ENCODE results near the gene CSAD.
"Not testable (repeated sequence)": the region's sequence is repeated elsewhere in the genome, so short reads cannot be mapped to it uniquely, and the experiment has no call there.

Gene CSAD

DNA sequence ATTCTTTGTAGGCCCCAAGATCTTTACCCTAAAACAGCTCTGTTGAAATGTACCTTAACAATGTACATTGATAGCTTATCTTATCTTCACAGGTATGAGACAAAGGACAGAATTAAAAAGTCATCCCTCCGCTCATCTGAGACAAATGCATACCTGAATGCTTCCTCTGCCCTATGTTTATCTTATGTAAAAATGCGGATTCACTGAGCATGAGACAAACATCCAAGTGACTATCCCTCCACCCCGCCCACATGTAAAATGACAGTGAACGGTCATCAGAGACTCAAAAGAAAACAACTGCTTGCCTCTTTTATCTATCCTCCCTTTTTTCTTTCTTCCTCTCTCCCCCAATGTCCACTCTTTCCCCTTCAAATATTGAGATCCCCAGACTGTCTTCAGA, 37.4 kb downstream of the CSAD start:
- DNase-seq, result no peak

DNA sequence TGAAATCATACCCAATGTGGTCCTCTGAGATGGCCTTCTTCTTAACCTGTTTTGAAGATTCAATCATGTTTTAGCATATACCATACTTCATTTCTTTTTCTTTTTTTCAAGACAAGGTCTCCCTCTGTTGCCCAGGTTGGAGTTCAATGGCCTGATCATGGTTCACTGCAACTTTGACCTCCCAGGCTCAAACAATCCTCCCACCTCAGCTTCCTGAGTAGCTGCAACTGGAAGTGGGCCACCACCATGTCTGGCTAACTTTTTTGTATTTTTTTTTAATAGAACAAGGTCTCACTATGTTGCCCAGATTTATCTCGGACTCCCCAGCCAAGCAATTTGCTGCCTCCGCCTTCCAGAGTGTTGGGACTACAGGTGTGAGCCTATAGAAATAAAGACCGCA, 47.0 kb downstream of the CSAD start:
- no peak for DNase-seq

DNA sequence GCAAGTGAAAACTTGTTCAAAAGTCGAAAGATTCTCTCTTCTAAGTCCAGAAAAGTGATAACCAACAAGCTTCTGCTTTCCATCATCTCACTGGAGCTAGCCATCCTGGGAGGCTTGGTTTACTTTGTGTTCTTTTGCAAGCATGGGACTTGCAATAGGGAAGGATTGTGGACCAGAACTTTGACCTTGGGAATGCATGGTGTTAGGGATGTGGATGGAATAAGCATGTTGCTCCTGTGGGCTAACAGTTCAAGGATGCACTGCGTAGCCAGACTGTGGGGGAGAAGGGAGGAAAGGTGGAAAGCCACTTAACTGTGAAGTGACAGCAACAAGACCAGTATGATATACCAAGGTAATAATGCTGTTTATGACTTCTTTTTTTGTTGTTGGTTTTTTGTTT, 48.9 kb downstream of the CSAD start:
- no peak for DNase-seq

DNA sequence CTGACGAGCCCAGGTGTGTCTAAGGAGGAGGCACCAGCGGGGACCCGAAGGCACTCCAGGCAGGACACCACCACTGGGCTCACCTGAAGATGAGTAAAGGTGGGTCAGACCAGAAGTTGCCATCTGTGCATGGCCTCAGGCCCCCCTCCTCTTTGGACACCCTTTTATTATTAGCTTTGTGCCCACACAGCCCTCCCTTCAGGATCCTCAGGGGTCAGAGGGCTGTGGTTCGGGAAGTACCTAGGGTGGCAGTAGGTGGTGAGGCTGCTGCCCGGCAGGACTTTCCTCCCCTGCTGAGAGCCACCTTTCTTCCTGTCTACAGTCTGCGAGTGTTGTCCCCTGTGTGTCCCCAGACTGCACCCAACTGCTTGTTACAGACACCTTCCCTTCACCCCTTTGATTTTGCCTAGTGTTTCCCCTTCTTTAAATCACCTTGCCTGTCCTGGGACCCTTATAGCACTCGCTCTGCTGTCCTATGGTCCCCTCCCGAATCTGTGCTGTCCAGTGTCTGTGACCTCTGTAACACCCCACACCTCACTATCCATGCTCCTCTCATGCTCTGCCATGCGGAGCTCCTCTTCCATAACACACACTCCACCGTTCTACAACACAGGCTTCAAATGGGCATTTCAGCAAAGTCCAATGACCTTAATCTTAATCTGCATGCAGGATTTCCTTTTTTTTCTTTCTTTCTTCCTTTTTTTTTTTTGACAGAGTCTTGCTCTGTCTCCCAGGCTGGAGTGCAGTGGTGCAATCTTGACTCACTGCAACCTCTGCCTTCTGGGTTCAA, 51.8 kb downstream of the CSAD start:
- no peak for DNase-seq

DNA sequence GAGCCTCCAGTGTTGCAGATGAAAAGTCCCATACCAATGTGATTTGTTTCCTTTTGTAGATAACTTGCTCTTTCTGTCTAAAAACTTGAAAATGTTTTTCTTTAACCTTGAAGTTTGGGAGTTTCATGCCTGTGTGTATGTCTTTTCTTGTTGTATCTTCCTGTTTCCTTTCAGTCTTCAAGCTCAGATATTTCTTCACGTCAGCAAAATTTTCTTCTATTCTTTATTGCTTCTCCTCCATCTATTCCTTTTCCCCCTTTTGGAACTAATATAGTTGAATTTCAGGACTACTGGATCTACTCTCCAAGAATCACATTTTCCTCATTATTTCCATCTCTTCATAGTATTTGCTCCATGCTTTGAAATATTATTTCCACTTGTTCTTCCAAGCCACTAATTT, 53.6 kb downstream of the CSAD start:
- no peak for DNase-seq

DNA sequence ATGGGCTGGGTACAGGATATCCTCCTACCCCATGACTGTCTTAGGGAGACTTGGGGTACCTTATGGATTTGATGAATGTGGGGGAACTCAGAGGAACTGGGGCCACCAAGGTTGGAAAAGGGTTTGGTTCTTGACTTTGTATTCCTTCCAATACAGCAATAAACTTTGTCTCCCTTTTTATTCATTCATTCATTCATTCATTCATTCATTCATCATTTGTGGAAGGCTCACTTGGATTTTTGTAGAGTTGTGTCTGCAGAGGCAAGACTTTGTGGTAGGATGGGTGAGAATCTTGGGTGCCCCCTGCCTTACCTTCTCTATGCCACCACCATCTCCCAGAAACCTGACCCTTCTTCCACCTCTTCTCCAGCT, 56.4 kb downstream of the CSAD start:
- no peak for DNase-seq

DNA sequence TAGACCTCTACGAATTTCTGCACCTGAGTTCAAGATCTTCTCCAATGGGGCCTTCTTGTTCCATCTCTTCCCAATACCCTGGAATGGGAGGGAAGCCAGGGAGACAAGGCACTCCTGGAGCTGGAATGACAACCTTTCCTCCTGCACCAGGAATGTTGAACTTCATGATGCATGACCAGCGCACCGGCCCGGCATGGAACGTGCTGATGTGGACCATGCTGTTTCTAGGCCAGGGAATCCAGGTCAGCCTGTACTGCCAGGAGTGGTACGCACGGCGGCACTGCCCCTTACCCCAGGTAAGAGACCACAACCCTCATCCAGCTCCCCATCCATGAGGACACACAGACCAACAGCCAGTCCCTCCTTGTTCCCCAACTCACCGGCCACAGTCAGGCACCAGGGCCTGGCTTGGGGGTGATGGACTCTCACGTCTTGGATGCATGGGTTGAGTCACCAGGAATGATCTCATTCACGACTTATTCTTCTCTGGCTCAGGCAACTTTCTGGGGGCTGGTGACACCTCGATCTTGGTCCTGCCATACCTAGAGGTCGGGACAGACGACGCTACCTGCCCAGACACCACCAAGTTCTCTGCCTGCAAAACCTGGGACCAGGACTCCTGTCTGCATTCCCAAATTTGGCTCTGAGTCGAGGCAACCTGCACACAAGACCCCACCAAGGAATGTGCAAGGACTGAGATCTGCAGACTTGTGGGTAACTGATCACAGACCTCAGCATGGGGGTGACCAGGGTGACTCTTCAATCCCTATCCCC, 57.0 kb downstream of the CSAD start:
- DNase-seq, result no peak

DNA sequence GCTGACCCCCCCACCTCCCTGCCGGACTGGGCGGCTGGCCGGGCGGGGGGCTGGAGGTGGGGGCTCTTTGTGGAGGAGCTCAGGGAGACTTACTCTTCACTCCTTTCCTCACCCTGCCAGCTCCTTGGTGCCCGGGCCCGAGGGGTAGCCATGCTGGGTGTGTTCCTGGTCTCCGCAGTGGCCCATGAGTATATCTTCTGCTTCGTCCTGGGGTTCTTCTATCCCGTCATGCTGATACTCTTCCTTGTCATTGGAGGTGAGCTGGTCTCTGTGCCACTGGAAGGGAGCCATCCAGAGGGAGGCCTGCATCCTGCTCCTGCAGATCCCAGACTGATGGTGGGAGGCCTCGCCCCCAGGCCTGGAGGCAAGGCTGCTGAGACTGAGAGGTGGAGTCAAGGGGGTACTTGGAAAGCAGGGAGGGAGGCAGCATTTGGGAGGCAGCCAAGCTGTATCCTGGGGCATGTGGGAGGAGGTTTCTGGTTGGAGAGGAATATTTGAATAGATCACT, 57.7 kb downstream of the CSAD start:
- no peak for DNase-seq

DNA sequence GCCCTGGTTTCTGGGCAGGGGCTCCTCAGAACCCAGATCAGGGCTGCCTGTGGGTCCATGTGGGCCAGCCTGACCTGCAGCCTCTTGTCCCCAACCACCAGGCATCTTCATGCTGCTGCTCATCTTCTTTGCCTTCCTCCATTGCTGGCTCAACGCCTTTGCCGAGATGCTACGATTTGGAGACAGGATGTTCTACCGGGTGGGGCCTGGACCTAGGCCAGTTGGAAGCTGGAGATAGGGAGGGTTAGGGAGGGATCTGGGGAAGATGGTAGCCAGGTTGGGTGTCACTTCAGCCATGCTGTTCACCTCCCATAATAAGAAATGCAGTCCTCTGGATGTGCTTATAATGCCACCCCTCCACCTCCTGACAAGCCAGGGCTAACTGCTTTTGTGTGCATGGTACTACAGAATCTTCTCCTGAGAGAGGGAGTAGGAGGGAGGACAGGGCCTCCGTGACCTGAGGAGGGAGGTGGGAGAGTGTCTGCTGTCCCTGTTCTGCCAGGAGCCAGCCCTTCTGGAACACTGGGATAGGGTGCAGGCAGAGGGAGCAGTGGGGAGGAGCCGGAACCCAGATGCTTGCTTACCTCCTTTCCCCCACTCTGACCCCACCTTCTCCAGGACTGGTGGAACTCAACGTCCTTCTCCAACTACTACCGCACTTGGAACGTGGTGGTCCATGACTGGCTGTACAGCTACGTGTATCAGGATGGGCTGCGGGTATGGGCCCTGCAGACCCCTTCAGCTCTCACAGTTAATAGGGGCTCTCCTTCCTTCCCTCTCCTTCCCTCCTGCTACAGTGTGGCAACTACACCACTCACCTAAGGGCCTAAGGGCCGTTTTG, 59.8 kb downstream of the CSAD start:
- DNase-seq, result no peak

DNA sequence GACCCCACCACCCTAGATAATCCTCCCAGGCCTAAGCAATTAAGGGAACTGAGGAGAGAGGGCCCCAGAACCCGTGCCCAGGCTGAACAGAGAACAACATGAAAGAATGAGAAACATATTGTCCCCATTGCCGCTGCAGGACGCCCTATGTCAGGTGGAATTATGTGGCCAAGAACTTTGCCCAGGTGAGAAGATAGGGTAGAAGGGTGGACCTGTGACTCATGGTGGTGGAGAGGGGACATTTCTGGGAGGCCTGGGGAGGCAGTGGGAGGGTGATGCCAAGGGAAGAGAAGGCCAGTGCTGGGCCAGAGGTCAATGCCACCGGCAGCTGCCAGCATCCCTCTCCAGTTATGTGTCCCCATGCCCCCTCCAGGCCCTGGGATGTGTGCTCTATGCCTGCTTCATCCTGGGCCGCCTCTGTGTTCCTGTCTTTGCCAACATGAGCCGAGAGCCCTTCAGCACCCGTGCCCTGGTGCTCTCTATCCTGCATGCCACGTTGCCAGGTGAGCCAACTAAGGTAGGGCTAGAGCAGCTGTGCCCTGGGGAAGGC, 61.9 kb downstream of the CSAD start:
- DNase-seq, result no peak

DNA sequence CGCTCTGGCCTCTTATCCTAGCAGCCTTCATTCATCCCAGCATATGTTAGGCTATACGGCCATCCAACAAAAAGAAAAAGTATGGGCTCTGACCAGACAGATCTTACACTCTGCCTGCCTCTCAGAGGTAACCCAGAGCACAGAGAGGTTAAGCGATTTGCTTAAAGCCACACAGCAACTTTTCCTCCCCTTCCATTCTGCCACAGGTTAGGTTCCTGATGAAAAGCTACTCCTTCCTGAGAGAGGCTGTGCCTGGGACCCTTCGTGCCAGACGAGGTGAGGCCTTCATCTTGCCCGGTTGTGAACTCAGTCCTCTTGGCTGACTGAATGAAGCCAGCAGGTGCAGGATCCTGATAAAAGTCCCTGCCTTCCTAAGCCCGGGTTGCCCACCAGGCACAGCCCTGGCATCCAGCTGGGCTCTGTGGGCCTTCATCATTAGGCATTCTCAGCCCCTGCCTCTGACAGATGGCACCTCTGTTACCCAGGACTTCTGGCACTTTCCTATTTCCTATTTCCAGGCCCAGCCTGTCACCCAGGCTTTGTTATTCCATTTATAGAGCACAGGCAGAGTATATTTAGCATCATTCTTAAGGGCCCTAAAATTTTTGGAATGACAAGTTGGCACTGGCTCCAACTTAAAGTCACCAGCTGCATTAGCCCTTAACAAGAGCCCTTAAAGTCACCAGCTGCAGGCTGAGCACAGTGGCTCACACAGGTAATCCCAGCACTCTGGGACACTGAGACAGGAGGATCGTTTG, 64.7 kb downstream of the CSAD start:
- DNase-seq, result no peak

DNA sequence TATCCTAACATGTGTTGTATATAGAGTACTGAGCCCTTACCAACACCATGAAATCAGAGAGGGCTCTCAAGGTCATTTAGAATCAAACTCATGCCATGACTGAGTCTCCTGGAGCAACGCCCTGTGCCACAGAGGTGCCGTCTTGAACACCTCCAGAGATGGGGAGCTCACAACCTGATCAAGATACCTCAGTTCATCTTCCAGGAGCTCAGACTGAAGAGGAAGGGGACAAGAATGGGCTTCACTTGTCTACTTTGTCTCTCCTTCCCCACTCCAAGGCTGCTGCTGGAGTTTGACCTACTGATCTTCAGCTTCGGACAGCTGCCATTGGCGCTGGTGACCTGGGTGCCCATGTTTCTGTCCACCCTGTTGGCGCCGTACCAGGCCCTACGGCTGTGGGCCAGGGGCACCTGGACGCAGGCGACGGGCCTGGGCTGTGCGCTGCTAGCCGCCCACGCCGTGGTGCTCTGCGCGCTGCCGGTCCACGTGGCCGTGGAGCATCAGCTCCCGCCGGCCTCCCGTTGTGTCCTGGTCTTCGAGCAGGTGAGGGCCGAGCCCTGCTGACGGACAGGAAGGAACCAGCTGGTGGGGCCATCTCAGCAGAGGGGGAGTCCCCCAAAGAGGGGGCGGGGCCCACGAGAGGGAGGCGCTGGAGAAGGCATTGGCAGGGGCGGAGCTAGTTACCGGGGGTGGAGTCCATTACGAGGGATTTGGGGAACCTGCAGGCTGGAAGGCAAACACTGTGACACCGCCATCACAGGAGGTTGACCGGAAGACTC, 65.4 kb downstream of the CSAD start:
- no peak for DNase-seq

DNA sequence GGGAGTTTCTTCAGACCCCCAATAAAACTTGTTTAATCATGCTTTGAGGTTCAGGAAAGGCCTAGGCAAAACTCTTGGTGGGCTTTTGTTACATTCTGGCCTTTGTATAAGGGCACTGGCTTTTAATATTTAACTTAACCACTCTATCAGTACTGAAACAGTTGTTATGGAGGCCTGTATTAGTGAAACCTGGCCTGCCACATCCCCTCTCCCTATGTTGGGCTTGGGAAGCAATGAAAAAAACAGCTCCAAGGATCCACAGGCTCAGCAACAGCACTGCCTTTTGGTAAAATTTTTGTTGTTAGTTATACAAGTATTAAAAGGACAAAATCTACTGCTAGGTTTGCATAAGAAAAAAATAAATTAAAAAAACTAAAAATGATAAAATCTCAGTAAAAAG, 66.8 kb downstream of the CSAD start:
- DNase-seq, result no peak

DNA sequence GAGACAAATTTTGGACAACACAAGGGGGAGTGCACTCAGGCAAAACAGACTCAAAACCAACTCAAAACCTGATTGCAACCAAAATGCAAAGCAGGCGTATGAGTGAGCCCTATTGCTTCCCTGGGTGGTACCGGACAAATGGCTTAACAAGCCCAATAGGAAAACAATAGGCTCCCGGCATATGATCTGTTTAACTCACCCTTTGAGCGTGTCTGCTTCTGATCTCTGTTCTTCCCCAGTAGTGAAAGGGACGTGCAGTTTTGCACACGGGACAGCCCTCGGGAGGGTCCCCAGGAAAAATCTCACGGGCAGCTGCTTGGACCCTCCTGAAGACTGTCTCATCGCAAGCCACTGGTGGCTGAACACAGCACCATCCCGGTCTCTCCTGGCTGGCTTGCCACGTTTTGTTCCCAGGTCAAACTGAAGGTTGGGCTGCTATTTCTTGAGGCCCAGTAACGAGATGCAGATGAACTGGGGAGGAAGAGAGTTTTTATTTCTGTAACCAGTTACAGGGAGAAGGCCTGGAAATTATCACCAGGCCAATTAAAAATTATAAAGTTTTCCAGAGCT, 67.5 kb downstream of the CSAD start:
- DNase-seq, result no peak

DNA sequence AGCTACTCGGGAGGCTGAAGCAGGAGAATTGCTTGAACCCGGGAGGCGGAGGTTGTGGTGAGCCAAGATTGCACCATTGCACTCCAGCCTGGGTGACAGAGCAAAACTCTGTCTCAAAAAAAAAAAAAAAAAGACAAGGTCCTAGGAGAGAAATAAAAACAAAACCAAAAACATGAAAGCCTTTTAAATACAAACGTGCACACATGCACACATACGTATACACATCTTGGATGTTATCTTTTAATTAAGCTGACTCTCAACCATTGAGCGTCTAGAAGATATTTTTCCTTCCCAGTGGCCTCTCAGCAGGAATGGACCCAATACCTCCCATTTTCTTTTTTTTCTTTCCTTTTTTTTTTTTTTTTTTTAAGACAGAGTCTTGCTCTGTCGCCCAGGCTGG, 68.3 kb downstream of the CSAD start:
- not testable (repeated sequence) for DNase-seq

Measured in right forelimb (tissue), 1 donor.